ENCODE measurements around the gene CAMTA2. TPM values are rescaled to one million over a fixed set of nuclear protein-coding genes. Genes with fewer than 3 reads are reported as not detected.

Gene CAMTA2
- total RNA-seq, 6 experiments from 2014 or later, result 15.3 to 21.1 (median 17.7) TPM

GRCh38 chr17:4973256-4974114, 14.0 kb downstream of the CAMTA2 start:
- H3K27ac ChIP-seq, result no peak overlapping the region
- no peak overlapping the region for H3K4me3 ChIP-seq
- ATAC-seq (peak in 2 of 4 donors; percentile 3 to 7), DNase-seq (no peak)
- peaks cover 0 to 29% (median 11%) of the 10 kb centered on the region in 4 donors for H3K36me3 ChIP-seq
- no peak for TF ChIP-seq POLR2A (IDR thresholded peaks at IDR 0.05)
- peaks cover 0 to 20% (median 10%) of the 10 kb centered on the region in 4 donors for H3K4me1 ChIP-seq
- H3K9me3 ChIP-seq, result no peaks in the 10 kb centered on the region
- H3K27me3 ChIP-seq, result no peaks in the 10 kb centered on the region
- intact Hi-C loops (cut with DNase I), result loop anchor here in 1 of 2 donors (10.0 kb wide), 1 partner anchor 59 kb away; no protein-coding TSS in a partner anchor
- 31% methylated on average over 2 of the region's 10 CpGs for WGBS (ENCODE audit: insufficient coverage, low coverage, low lambda C conversion rate, missing lambda C conversion rate)

- TF ChIP-seq POLR2A (IDR thresholded peaks at IDR 0.05) (no peak), CTCF (IDR thresholded peaks at IDR 0.05) (no peak)
These were observed 14.7 kb downstream of the CAMTA2 start for GRCh38 chr17:4972752-4973151.

GRCh38 chr17:4972322-4972721, 15.2 kb downstream of the CAMTA2 start:
- H3K27ac ChIP-seq, result no peak overlapping the region
- TF ChIP-seq CTCF (IDR thresholded peaks at IDR 0.05) (no peak), POLR2A (IDR thresholded peaks at IDR 0.05) (no peak)
- peaks cover 0 to 21% (median 10%) of the 10 kb centered on the region in 4 donors for H3K4me1 ChIP-seq
- intact Hi-C loops (cut with DNase I), result loop anchor here in 1 of 2 donors (10.0 kb wide), 1 partner anchor 58 kb away; no protein-coding TSS in a partner anchor
- DNase-seq, result no peak
- no peak for ATAC-seq
- no CpG with 5 or more reads among the region's 12 CpGs for WGBS (ENCODE audit: insufficient coverage, low coverage, low lambda C conversion rate, missing lambda C conversion rate)
- H3K9me3 ChIP-seq, result no peaks in the 10 kb centered on the region
- peaks cover 0 to 18% (median 6%) of the 10 kb centered on the region in 4 donors for H3K36me3 ChIP-seq
- H3K27me3 ChIP-seq, result no peaks in the 10 kb centered on the region
- H3K4me3 ChIP-seq, result no peak overlapping the region

More at GRCh38 chr17:4972752-4973151, 14.7 kb downstream of the CAMTA2 start:
- Histone ChIP-seq H3K4me1 (peaks cover 0 to 21% (median 10%) of the 10 kb centered on the region in 4 donors), H3K36me3 (peaks cover 0 to 22% (median 8%) of the 10 kb centered on the region in 4 donors), H3K4me3 (no peak overlapping the region), H3K9me3 (no peaks in the 10 kb centered on the region), H3K27ac (no peak overlapping the region), H3K27me3 (no peaks in the 10 kb centered on the region)
- intact Hi-C loops (cut with DNase I), result loop anchor here in 1 of 2 donors (10.0 kb wide), 1 partner anchor 58 kb away; no protein-coding TSS in a partner anchor
- ATAC-seq (no peak), DNase-seq (no peak)
- no CpG with 5 or more reads among the region's 12 CpGs for WGBS (ENCODE audit: insufficient coverage, low coverage, low lambda C conversion rate, missing lambda C conversion rate)

- no peak for DNase-seq
- H3K4me1 ChIP-seq, result peaks cover 0 to 21% (median 10%) of the 10 kb centered on the region in 4 donors
- no peak overlapping the region for H3K4me3 ChIP-seq
- WGBS (ENCODE audit: insufficient coverage, low coverage, low lambda C conversion rate, missing lambda C conversion rate), result 87% methylated on average over 4 of the region's 6 CpGs
- no peak overlapping the region for H3K27ac ChIP-seq
- TF ChIP-seq CTCF (IDR thresholded peaks at IDR 0.05) (no peak), POLR2A (IDR thresholded peaks at IDR 0.05) (no peak)
- intact Hi-C loops (cut with DNase I), result loop anchor here in 1 of 2 donors (10.0 kb wide), 1 partner anchor 57 kb away; no protein-coding TSS in a partner anchor
- no peak for ATAC-seq
- H3K9me3 ChIP-seq, result no peaks in the 10 kb centered on the region
- peaks cover 0 to 13% (median 3%) of the 10 kb centered on the region in 4 donors for H3K36me3 ChIP-seq
- no peaks in the 10 kb centered on the region for H3K27me3 ChIP-seq
These were observed 15.6 kb downstream of the CAMTA2 start for GRCh38 chr17:4971826-4972225.

GRCh38 chr17:4970273-4970672, 17.2 kb downstream of the CAMTA2 start:
- TF ChIP-seq CTCF (IDR thresholded peaks at IDR 0.05), result no peak
- TF ChIP-seq POLR2A (IDR thresholded peaks at IDR 0.05), result no peak
- DNase-seq, result no peak
- WGBS (ENCODE audit: insufficient coverage, low coverage, low lambda C conversion rate, missing lambda C conversion rate), result no CpG with 5 or more reads among the region's 8 CpGs
- ATAC-seq, result no peak
- Histone ChIP-seq H3K27me3 (no peaks in the 10 kb centered on the region), H3K4me1 (peaks cover 0 to 24% (median 12%) of the 10 kb centered on the region in 4 donors), H3K27ac (peak overlapping the region in 2 of 3 donors; percentile 59 to 87), H3K9me3 (no peaks in the 10 kb centered on the region), H3K4me3 (no peak overlapping the region), H3K36me3 (peaks cover 0 to 7% (median under 1%) of the 10 kb centered on the region in 4 donors)
- intact Hi-C loops (cut with DNase I), result loop anchor here in 1 of 2 donors (10.0 kb wide), 1 partner anchor 55 kb away; no protein-coding TSS in a partner anchor

All from right lobe of liver (tissue), 6 donors.